Glomerular visceral epithelial cell (primary cell): ENCODE results near the gene CCDC91.
"Not testable (repeated sequence)": the region's sequence is repeated elsewhere in the genome, so short reads cannot be mapped to it uniquely, and the experiment has no call there.

Experiments used
- DNase-seq: peaks from one replicate; pipeline ENCODE4 v3.0.0-alpha.2; 2016; ENCODE audit errors: extremely low spot score

The CCDC91 gene

GRCh38 chr12:28180786-28181185 lies 9.5 kb upstream of the CCDC91 start:
- no peak for DNase-seq

- no peak for DNase-seq
Measured at GRCh38 chr12:28184375-28184774, 5.9 kb upstream of the CCDC91 start.

GRCh38 chr12:28186500-28186899 lies 3.8 kb upstream of the CCDC91 start:
- DNase-seq = no peak

- DNase-seq = peak; percentile 1
Measured at GRCh38 chr12:28189784-28190320, 404 bp upstream of the CCDC91 start.

DNA sequence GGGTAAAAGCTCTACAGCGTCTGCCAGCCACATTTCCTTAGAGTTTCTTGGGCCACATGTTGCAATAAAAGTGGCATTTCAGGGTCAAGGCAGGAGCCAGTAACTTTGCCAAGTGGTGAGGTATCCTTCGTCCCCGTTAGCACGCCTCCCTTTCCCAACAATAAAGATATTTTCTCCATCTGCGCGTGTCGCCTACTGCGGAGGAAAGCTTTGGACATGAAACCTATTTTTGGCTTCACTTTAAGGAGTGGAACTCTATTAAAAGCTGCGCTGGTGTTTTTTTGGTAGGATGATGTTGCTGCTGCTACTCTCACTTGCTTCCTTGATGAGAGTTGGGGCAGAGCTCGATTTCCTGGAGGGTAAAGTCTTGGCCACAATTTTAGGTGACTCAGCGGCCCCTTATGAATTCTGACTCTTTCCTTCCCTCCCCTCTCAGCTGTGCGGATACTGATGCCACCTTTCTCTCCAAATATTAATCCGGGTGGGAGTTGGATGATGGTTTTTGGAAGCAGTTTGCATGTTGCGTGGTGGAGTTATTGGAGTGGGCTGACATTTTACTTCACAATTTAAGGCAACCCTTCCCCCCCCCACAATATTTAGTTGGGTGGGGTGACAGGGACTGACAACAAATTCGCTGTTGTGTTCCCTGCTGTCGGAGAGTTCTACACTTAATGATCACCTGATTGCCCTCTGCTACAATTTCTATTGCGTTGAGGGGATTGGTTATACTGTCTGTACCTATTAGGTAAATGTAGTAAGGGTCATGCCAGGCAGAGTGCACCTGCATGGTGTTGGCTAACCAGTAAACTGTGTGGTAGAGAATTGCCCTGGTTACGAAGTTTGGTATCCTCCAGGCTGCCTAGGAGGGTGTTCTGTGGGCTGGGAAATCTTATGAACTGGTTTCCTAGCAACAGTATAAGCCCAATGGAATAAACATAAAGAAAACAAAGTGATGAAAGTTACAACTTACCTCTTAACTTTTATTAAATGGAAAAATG lies 1.1 kb downstream of the CCDC91 start:
- peak; percentile 53 for DNase-seq

DNA sequence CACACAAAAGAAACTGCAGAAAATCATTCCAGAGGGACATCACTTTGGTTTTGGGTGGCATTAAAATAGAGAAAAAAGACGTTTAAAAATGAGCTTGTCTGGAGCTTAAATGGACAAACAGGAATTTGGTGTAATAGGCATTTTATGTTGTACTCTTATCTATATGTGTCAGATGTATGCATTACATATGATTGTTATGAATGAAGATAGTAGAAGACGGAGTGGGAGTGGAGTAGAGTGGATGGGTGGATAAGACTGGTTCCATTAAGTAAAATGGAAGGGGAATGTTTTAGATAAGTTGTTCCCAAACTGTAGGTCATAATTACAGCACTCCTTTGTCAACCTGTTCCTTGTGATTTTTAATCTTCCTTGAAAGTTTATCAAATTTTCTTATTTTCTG lies 1.9 kb downstream of the CCDC91 start:
- no peak for DNase-seq

DNA sequence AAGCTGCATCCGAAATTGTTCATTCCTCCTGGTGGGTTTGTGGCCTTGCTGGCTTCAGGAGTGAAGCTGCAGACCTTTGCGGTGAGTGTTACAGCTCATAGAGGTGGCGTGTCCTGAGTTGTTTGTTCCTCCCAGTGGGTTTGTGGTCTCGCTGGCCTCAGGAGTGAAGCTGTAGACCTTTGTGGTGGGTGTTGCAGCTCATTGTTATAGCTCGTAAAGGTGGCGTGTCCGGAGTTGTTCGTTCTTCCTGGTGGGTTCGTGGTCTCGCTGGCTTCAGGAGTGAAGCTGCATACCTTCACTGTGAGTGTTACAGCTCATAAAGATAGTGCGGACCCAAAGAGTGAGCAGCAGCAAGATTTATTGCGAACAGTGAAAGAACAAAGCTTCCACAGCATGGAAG lies 4.4 kb downstream of the CCDC91 start:
- DNase-seq = not testable (repeated sequence)

DNA sequence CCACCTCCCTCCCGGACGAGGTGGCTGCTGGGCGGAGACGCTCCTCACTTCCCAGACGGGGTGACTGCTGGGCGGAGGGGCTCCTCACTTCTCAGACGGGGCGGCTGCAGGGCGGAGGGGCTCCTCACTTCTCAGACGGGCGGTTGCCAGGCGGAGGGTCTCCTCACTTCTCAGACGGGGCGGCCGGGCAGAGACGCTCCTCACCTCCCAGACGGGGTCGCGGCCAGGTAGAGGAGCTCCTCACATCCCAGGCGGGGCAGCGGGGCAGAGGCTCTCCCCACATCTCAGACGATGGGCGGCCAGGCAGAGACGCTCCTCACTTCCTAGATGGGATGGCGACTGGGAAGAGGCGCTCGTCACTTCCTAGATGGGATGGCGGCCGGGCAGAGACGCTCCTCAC lies 10.9 kb downstream of the CCDC91 start:
- not testable (repeated sequence) for DNase-seq

- DNase-seq = no peak
Measured at GRCh38 chr12:28202374-28203130, 12.3 kb downstream of the CCDC91 start.

GRCh38 chr12:28209782-28210181 lies 19.5 kb downstream of the CCDC91 start:
- no peak for DNase-seq

DNA sequence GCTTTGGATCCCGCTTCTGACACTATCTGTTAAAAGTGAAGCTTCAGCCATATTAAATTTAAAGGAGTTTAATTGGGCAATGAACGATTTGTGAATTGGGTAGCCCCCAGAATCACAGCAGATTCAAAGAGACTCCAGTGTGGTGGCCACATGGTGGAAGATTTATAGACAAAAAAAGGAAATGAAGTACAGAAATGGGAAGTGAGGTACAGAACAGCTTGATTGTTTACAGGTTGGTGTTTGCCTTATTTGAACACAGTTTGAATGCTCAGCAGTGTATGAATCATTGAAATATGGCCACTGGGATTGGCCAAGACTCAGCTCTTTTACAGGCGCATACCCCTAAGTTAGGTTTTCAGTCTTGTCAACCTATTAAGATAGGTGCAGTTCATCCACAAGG lies 21.9 kb downstream of the CCDC91 start:
- DNase-seq = no peak

- DNase-seq = no peak
Measured at GRCh38 chr12:28215021-28215420, 24.8 kb downstream of the CCDC91 start.

DNA sequence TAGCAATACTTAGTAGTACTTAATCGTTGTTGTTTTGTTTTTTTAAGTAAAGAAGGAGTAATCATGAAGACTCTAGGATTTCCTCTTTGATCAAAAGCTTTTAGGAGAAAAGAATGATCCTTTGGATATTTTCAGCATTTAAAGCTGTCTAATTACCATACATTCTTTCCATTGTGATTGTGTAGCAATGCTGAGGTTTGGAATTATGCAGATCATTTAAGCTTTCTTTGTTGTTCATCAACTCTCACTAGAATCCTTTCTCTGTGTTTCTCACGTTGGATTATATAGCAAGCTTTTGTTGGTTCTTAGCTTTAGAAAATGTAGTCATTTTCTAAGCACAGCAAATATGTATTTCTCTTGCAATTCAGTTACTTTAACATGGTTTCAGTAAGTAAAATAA lies 25.8 kb downstream of the CCDC91 start:
- no peak for DNase-seq

- DNase-seq = no peak
Measured at GRCh38 chr12:28217805-28218204, 27.5 kb downstream of the CCDC91 start.

DNA sequence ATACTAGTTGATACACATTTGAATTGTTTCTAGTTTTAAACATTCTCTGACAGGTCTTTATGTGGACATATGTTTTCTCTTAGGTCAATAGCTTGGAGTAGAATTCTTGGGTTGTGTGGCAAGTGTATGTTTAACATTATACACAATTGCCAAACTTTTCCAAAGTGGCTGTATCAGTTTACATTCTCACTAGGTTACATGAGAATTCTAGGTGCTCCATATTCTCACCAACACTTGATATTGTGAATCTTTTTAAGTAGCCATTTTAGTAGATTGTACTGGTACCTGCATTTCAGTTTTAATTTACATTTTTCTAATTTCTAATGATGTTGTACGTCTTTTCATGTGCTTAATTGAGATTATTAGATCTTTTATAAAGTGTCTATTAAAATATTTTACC lies 28.6 kb downstream of the CCDC91 start:
- no peak for DNase-seq

DNA sequence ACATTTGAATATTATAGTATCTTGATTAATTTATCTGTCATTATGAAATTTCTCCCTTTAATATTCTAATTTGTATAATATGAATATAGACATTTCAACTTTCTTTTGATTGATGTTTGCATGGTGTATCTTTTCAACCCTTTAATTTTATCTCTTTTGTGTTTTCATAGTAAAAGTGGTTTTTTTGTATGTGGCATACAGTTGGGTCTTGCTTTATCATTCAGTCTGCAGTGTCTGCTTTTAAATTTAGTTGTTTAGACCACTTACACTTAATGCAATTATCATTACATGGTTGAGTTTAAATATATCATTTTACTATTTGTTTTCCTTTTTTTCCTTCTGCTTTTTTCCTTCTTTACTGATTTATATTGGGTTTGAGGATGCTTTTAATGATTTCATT lies 29.6 kb downstream of the CCDC91 start:
- no peak for DNase-seq

GRCh38 chr12:28222081-28222700 lies 31.9 kb downstream of the CCDC91 start:
- DNase-seq = no peak

- no peak for DNase-seq
Measured at GRCh38 chr12:28223025-28223554, 32.8 kb downstream of the CCDC91 start.

GRCh38 chr12:28223858-28224257 lies 33.6 kb downstream of the CCDC91 start:
- DNase-seq = no peak

GRCh38 chr12:28226705-28227104 lies 36.4 kb downstream of the CCDC91 start:
- no peak for DNase-seq

- DNase-seq = no peak
Measured at GRCh38 chr12:28227251-28227650, 37.0 kb downstream of the CCDC91 start.

- no peak for DNase-seq
Measured at GRCh38 chr12:28231248-28231647, 41.0 kb downstream of the CCDC91 start.
